ENCODE data around the gene UMPS.

DNA sequence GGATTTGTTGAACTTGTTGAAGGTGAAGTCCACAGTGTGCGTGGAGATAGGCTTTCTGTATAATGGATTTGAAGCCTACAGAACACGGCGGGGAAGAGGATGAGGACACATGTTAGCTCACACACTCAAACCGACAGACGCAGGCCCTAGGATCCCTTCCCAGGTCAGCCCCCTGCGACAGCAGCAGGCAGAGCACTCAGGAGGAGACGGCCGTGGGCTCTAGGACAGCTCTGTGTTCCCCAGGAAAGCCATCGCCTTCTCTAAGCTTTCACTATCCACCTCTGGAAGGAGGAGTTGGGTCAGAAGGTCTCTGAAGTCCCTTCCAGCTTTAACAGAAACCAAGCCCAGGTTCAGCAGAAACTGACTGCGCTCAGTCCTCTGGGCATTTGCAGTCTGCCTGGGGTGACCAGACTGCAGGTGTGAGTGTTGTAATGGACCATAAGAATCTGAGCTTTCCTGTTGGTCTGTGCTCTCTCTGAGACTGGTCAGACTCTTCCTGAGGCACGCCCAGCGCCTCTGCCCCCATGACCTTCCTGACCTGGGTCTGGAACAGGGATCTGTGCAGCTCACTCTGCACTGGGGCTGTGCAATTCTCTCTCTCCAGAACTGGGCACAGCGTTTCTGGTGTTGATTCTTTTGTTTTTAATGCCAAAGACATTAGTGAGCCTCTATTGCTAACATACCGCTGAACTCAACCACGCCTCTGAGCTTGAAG, 33.5 kb downstream of the UMPS start:
- TF ChIP-seq EZH2 (IDR thresholded peaks at IDR 0.05; ENCODE audit: borderline replicate concordance, low read depth, low read length, poor library complexity, severe bottlenecking), result no peak
- TF ChIP-seq, protein P1, sequence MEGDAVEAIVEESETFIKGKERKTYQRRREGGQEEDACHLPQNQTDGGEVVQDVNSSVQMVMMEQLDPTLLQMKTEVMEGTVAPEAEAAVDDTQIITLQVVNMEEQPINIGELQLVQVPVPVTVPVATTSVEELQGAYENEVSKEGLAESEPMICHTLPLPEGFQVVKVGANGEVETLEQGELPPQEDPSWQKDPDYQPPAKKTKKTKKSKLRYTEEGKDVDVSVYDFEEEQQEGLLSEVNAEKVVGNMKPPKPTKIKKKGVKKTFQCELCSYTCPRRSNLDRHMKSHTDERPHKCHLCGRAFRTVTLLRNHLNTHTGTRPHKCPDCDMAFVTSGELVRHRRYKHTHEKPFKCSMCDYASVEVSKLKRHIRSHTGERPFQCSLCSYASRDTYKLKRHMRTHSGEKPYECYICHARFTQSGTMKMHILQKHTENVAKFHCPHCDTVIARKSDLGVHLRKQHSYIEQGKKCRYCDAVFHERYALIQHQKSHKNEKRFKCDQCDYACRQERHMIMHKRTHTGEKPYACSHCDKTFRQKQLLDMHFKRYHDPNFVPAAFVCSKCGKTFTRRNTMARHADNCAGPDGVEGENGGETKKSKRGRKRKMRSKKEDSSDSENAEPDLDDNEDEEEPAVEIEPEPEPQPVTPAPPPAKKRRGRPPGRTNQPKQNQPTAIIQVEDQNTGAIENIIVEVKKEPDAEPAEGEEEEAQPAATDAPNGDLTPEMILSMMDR (conservative IDR thresholded peaks at IDR 0.05; ENCODE audit: low read depth, low read length), result no peak
